Measurements from ENCODE around the gene CDON. TPM values are rescaled to one million over a fixed set of nuclear protein-coding genes. Genes with fewer than 3 reads are reported as not detected.

Gene CDON
- total RNA-seq = 0.81 and 7.0 TPM in 2 replicates

GRCh38 chr11:126062679-126063506 is at the start of gene CDON:
Gene CDON (minus strand): TSS chr11:126062866. CDS start chr11:126023476, 39,390 bp downstream.

DNA sequence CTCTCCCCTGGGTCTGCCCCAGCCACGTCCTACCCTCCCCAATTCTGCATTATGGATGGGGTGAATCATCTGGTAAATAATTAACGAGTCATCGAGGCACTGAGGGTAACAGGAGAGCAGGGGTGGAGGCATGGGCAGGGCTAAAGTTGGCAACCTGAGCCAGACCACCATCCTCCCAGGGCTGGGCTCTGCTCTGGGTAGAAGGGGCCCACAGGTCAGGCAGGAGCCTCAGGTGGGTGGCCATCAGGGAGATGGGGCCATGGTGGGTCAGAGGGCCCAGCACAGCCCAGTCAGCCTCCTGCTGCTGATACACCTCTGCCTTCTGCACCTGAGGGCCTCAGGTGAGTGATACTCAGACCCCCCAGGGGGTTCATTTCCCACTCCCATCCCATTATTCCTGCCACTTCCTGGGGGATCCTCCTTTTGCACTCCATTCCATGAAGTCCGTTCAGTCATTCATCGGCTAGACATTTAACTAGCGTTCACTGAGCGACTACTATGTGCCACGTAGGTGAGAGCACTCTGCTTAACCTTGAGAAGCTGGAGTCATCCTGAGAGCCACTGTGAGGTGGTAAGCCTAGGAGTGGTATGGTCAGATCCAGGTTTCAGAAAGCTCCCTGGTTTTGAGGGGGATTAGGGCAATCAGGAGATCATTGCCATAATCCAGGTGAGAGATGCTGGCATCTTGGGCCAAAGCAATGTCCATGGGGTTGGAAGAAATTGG is 116.7 kb downstream of the CDON start, which contains the start of gene VSIG10L2:
Gene VSIG10L2 (plus strand): TSS at position 248 of the 724 bp plus-strand sequence. CDS start 12 bp downstream, at position 260.

Other genes starting within 250 kb of the CDON start
- gene PATE4, start 229.6 kb downstream of the CDON start, total RNA-seq = under 0.01 TPM in 1 of 2 replicates, not detected in the other
- gene HYLS1, start 175.2 kb downstream of the CDON start, total RNA-seq = 6.8 and 7.7 TPM in 2 replicates
- 8.3 and 11.3 TPM in 2 replicates for gene PUS3, start 159.7 kb downstream of the CDON start, total RNA-seq
- under 0.01 and 0.13 TPM in 2 replicates for gene DDX25, start 158.4 kb downstream of the CDON start, total RNA-seq
- gene VSIG10L2, start 116.8 kb downstream of the CDON start, total RNA-seq = not detected in 2 replicates
- gene RPUSD4, start 148.8 kb upstream of the CDON start, total RNA-seq = 31.7 and 38.6 TPM in 2 replicates
- gene FAM118B, start 148.9 kb upstream of the CDON start, total RNA-seq = 15.7 and 32.5 TPM in 2 replicates
- 33.2 and 97.5 TPM in 2 replicates for gene SRPRA, start 206.0 kb upstream of the CDON start, total RNA-seq
- 9.4 and 17.3 TPM in 2 replicates for gene FOXRED1, start 206.3 kb upstream of the CDON start, total RNA-seq
- 1.9 and 4.9 TPM in 2 replicates for gene TIRAP, start 220.2 kb upstream of the CDON start, total RNA-seq
- gene DCPS, start 241.2 kb upstream of the CDON start, total RNA-seq = 6.4 and 7.6 TPM in 2 replicates

All from bladder microvascular endothelial cell (primary cell).